SK-MEL-5 (cell line): ENCODE measurements around the gene SOCS6. TPM values are rescaled to one million over a fixed set of nuclear protein-coding genes. Genes with fewer than 3 reads are reported as not detected.
"Not testable (repeated sequence)": the region's sequence is repeated elsewhere in the genome, so short reads cannot be mapped to it uniquely, and the experiment has no call there.

ENCODE experiments used
- DNase-seq: peaks from one replicate; pipeline ENCODE4 v3.0.0-alpha.2; 2016; ENCODE audit warnings: low read depth, low spot score
- in situ Hi-C: cut with HindIII; loops from 2 replicates; pipeline ENCODE4 v1.10.0; 2016; ENCODE audit warnings: low sequenced_read_pairs, high pct_unique_total_duplicates, low pct_unique_long_range_greater_than_20kb
- total RNA-seq: library from RNA; depleted of rRNA; stranded (reverse); fragments of >200 nt; shearing (Covaris generic); gene quantifications from 2 replicates; pipeline ENCODE4 v1.2.3, GENCODE V29; 2014

SOCS6 gene
- total RNA-seq, 1 experiment from 2014 or later: 29.6 TPM

DNA sequence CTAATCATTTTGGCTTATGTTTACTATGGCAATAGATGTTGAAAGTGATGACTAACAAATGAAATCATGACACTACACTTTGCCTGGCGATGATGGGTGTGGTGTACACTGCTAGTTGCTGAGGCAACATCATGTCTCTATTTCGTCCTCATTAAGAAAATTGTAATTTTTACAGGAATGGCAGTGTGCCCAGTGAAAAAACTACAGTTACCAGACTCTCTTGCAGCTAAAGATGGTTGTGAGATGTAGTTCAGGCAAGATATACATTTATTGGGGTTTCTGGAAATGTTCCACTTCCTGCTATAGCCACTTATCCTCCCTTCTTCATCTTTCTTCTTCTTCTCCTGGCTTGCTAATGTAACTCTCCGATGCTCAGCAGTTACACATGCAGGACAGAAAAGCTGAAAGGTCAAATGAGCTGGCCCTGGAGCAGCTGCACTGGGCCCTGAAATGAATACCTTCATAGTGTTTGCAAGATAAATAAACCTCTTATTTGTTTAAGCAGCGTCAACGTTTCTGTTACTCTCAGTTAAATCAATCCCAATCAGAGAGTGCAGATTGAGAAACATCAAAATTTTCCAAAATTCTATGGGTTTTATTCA is 46.0 kb downstream of the SOCS6 start:
- no peak for DNase-seq
- in situ Hi-C loops: no loop called here

- in situ Hi-C loops: no loop called here
- DNase-seq: no peak
Observed at GRCh38 chr18:70335892-70336726, 47.3 kb downstream of the SOCS6 start.

DNA sequence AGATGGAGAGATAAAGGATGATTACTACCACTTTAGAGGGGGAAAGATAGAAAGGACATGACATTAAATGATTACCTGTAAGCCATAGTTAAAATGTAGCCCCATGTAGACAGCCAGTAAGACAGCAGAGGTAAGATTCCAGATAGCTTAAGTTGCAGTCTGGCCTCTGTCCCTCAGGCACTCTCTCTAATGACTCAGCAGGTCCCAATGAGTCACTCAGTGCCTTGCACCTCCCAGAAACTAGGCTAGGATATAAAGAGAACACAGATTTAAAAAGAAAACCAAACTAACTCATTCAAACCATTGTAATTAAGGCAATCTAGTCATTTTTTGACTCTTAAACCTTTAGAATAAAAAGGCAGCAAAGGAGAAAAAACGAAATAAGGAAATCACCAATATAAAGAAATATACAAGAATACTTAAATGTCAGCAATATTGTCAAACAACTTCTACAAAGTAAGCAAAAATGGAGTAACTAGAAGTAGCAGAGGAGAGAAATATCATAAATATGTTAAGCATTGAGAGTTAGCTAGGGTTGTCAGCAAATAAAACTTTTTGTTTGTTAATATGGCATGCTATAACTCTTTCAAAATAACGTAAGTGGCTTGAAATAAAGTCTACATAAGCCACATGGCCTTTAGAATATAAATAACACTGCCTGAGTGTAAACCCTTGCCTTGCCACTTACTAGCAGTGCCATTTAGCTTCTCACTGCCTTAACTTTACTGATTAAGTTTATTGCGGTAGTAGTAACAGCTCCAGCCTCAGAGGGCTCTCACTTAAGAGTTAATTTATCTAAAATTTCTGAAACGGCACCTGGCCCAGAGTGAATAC is 48.5 kb downstream of the SOCS6 start:
- in situ Hi-C loops: no loop called here
- DNase-seq: peak; percentile 43

DNA sequence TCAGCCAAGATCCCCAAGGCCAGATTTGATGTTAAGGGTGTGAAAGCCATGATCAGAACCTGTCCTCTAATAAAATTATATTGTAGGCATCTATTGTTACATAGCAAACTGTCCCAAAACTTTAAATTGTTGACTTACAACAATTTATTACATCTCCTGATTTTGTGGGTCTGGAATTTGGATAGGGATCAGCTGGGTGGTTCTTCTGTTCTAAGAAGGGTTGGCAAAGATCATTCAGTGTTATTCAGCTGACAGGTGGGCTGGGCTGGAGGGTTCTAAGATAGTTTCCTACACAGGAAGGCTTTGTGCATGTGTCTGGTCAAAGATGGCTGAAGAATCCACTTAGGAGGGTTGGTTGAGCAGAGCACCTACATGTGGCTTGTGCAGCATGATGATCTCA is 50.0 kb downstream of the SOCS6 start:
- in situ Hi-C loops: no loop called here
- no peak for DNase-seq

- no peak for DNase-seq
- in situ Hi-C loops: no loop called here
Observed at GRCh38 chr18:70339915-70340314, 51.1 kb downstream of the SOCS6 start.

DNA sequence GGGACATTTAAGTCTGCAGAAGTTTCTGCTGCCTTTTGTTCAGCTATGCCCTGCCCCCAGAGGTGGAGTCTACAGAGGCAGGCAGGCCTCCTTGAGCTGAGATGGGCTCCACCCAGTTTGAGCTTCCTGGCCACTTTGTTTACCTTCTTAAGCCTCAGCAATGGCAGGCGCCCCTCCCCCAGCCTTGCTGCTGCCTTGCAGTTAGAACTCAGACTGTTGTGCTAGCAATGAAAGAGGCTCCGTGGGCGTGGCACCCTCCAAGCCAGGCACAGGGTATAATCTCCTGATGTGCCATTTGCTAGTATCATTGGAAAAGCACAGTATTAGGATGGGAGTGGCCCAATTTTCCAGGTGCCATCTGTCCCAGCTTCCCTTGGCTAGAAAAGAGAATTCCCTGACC is 59.6 kb downstream of the SOCS6 start:
- in situ Hi-C loops: not testable (repeated sequence)

GRCh38 chr18:70349316-70349715 is 60.5 kb downstream of the SOCS6 start:
- no peak for DNase-seq
- in situ Hi-C loops: no loop called here

More for the DNA sequence above, 59.6 kb downstream of the SOCS6 start:
- not testable (repeated sequence) for DNase-seq

DNA sequence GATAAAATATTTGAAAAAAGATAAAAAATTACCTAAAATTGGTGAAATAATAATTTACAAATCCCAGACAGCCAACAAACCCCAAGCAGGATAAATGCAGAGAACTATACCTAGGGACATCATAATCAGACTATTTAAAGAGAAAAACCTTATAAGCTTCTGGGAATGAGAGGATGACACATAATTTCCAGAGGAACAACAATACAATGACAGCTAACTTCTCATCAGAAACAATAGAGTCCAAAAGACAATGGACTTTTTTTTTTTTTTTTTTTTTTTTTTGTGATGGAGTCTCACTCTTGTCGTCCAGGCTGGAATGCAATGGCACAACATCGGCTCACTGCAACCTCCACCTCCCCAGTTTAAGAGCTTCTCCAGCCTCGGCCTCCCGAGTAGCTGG is 65.2 kb downstream of the SOCS6 start:
- in situ Hi-C loops: no loop called here
- no peak for DNase-seq

DNA sequence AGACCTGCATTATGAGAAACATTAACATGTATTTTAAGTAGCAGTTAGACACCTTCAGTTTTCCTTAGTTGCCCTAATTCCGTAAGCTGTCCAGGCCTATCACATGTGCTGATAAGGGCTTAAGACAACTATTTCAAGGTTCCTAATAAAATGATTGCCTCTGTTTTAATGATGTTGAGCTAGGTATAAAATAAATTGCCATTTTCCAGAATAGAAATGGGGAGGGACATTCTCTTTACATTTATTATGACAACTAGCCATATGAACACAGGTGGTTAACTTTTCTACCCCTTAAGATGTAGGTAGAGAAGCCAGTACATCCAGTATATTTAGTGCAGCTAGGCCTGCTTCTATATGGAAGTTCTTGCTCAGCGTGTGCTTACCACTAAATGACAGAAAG is 65.9 kb downstream of the SOCS6 start:
- in situ Hi-C loops: no loop called here
- DNase-seq: no peak

GRCh38 chr18:70355620-70356385 is 67.0 kb downstream of the SOCS6 start:
- in situ Hi-C loops: no loop called here
- DNase-seq: no peak

- DNase-seq, in situ Hi-C loops: not testable (repeated sequence)
Observed at GRCh38 chr18:70358105-70358406, 69.2 kb downstream of the SOCS6 start.

GRCh38 chr18:70359071-70359470 is 70.2 kb downstream of the SOCS6 start:
- in situ Hi-C loops: no loop called here
- DNase-seq: no peak

DNA sequence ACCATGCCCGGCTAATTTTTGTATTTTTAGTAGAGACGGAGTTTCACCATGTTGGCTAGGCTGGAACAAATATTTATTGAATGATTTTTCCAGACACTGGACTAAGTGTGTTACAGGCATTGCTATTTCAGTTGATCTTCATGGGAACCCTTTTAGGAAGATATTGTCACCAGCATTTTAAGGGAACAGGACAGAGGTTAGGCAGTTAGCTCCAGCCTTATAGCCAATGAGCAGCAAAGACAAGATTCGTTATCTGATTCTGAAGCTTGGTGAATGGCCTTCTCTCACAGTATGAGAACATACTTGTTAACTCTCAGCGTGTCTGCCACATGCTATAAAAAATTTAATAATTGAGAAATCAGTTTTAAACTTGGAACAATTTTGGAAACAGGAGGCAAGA is 73.4 kb downstream of the SOCS6 start:
- in situ Hi-C loops: no loop called here

GRCh38 chr18:70363861-70364260 is 75.0 kb downstream of the SOCS6 start:
- in situ Hi-C loops: no loop called here

More for the DNA sequence above, 73.4 kb downstream of the SOCS6 start:
- DNase-seq: no peak

GRCh38 chr18:70365361-70365760 is 76.5 kb downstream of the SOCS6 start:
- DNase-seq: no peak
- in situ Hi-C loops: no loop called here

More at GRCh38 chr18:70363861-70364260, 75.0 kb downstream of the SOCS6 start:
- DNase-seq: peak; percentile 15

DNA sequence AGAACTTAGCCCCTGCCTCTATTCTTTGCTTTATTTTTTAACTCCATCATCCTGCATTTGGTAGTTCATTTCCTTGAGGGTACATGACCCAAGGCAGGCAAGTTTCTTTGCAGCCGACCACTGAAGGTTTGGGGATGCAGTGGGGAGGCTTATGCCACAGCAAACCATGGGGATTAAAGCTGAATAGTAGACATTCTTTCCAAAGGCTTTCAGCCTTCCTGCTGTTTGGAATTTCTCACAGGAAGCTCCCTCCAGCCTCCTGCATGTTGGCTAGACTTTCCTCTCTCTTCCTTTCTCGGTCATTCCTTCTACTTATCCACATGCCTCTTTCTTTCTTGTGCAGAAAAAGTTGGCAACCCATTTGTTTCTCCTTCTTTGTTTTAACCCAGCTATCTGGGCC is 77.3 kb downstream of the SOCS6 start:
- in situ Hi-C loops: no loop called here
- DNase-seq: no peak

- in situ Hi-C loops: no loop called here
- DNase-seq: no peak
Observed at GRCh38 chr18:70366670-70367069, 77.8 kb downstream of the SOCS6 start.

GRCh38 chr18:70367344-70367743 is 78.5 kb downstream of the SOCS6 start:
- in situ Hi-C loops: not testable (repeated sequence)

More at GRCh38 chr18:70367344-70367743, 78.5 kb downstream of the SOCS6 start:
- DNase-seq: not testable (repeated sequence)
